HL-60/S4 treated with phorbol 12-myristate 13-acetate at 8.2 ng/mL for 4 days and 3 days (cell line): ENCODE measurements around the gene F10.
"Not testable (repeated sequence)": the region's sequence is repeated elsewhere in the genome, so short reads cannot be mapped to it uniquely, and the experiment has no call there.

ENCODE experiments used
- in situ Hi-C: fragments of 300-500 bp; cut with MboI; formaldehyde crosslinking; loops from 2 replicates; pipeline ENCODE4 v1.15.0; 2022; ENCODE audit warnings: low sequenced_read_pairs

Gene F10

GRCh38 chr13:113098162-113098732 lies 24.4 kb upstream of the F10 start:
- in situ Hi-C loops: no loop called here

- in situ Hi-C loops: no loop called here
Observed at GRCh38 chr13:113099142-113099541, 23.5 kb upstream of the F10 start.

GRCh38 chr13:113102302-113102701 lies 20.3 kb upstream of the F10 start:
- in situ Hi-C loops: not testable (repeated sequence)

- in situ Hi-C loops: no loop called here
Observed at GRCh38 chr13:113102727-113103126, 19.9 kb upstream of the F10 start.

GRCh38 chr13:113103646-113104045 lies 19.0 kb upstream of the F10 start:
- in situ Hi-C loops: no loop called here

GRCh38 chr13:113105032-113105920 lies 17.3 kb upstream of the F10 start, which contains the start of gene F7:
F7 (plus strand) TSS chr13:113105791; CDS start chr13:113105842, 51 bp downstream.
- in situ Hi-C loops: no loop called here

- in situ Hi-C loops: no loop called here
Observed at GRCh38 chr13:113105921-113106452, 16.6 kb upstream of the F10 start.

- in situ Hi-C loops: no loop called here
Observed at GRCh38 chr13:113106711-113107351, 15.8 kb upstream of the F10 start.

- in situ Hi-C loops: not testable (repeated sequence)
Observed at GRCh38 chr13:113108521-113108920, 14.1 kb upstream of the F10 start.

GRCh38 chr13:113109151-113110047 lies 13.2 kb upstream of the F10 start:
- in situ Hi-C loops: no loop called here

GRCh38 chr13:113110048-113110851 lies 12.3 kb upstream of the F10 start:
- in situ Hi-C loops: no loop called here

- in situ Hi-C loops: no loop called here
Observed at GRCh38 chr13:113110852-113111315, 11.7 kb upstream of the F10 start.

GRCh38 chr13:113111821-113112220 lies 10.8 kb upstream of the F10 start:
- in situ Hi-C loops: not testable (repeated sequence)

- in situ Hi-C loops: not testable (repeated sequence)
Observed at GRCh38 chr13:113112475-113112874, 10.1 kb upstream of the F10 start.

GRCh38 chr13:113112893-113113845 lies 9.4 kb upstream of the F10 start:
- in situ Hi-C loops: no loop called here

GRCh38 chr13:113113846-113114271 lies 8.7 kb upstream of the F10 start:
- in situ Hi-C loops: no loop called here

- in situ Hi-C loops: no loop called here
Observed at GRCh38 chr13:113114511-113115362, 7.9 kb upstream of the F10 start.
